ENCODE measurements around the gene OSBPL2.

DNA sequence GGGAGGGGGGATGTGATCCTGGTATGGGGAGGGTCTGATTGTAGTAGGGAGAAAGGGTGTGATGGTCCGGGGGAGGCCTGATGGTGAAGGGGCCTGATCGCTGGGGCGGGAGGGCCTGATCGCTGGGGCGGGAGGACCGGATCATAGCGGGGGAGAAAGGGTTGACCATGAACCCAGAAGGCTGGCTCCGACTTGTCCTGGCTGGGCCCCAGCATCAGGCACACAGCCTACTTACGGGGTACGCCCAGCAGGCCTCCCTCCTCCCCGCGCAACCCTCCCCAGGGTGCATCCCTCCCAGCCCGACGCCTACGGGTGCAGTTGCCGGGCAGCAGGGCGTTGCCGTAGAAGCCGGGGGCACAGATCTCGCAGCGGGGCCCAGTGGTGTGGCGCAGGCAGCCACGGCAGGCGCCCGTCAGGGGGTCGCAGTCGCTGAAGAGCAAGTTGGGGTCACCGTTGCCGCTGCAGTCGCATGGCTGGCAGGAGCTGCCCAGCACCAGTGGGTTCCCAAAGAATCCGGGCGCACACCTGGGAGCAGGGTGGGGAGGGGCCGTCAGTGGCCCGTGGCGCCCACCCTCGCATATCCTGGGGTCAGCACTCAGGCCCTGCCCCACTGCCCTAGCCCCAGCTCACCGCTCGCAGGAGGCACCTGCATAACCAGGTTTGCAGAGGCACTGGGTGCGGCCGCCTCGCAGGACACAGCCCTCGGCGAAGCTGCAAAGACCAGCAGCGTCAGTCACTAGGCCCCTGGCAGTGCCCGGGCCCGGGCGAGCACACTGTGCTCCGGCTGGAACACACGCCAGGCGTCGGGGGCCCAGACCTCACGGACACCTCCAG is 85.0 kb downstream of the OSBPL2 start:
- TF ChIP-seq REST (IDR thresholded peaks at IDR 0.05; ENCODE audit: low read depth) (no peak), EP300 (IDR thresholded peaks at IDR 0.05; ENCODE audit: borderline replicate concordance) (no peak), RAD21 (IDR thresholded peaks at IDR 0.05; ENCODE audit: low read depth) (no peak), YY1 (IDR thresholded peaks at IDR 0.05; ENCODE audit: low read depth) (no peak), ZBTB7A (IDR thresholded peaks at IDR 0.05; ENCODE audit: low read depth) (no peak), TCF12 (IDR thresholded peaks at IDR 0.05; ENCODE audit: low read depth) (no peak), USF1 (IDR thresholded peaks at IDR 0.05) (no peak), TAF1 (IDR thresholded peaks at IDR 0.05; ENCODE audit: low read depth) (no peak)

All from Ishikawa (cell line).